NCI-H69 (cell line): ENCODE measurements around the gene CRELD2.
A peak's percentile ranks its signal among the peaks of the same experiment; 100 is the strongest.

Experiments
- DNase-seq: peaks from one replicate; lab custom pipeline; 2025; lab: John Stamatoyannopoulos, UW

CRELD2 gene

GRCh38 chr22:49887702-49888101, 30.7 kb upstream of the CRELD2 start:
- DNase-seq = no peak

GRCh38 chr22:49889071-49889470, 29.4 kb upstream of the CRELD2 start:
- no peak for DNase-seq

GRCh38 chr22:49892226-49892899, 26.1 kb upstream of the CRELD2 start:
- DNase-seq = no peak

GRCh38 chr22:49893025-49893424, 25.4 kb upstream of the CRELD2 start:
- no peak for DNase-seq

- DNase-seq = peak; percentile 48
These were observed 23.9 kb upstream of the CRELD2 start for GRCh38 chr22:49894322-49895054.

- no peak for DNase-seq
These were observed 22.2 kb upstream of the CRELD2 start for GRCh38 chr22:49896201-49896600.

- DNase-seq = no peak
These were observed 21.3 kb upstream of the CRELD2 start for GRCh38 chr22:49897015-49897684.

GRCh38 chr22:49899530-49899929, 18.9 kb upstream of the CRELD2 start:
- DNase-seq = no peak

GRCh38 chr22:49900441-49901230, 17.8 kb upstream of the CRELD2 start:
- no peak for DNase-seq

- DNase-seq = no peak
These were observed 17.0 kb upstream of the CRELD2 start for GRCh38 chr22:49901457-49901856.

GRCh38 chr22:49903322-49904039, 15.0 kb upstream of the CRELD2 start:
- peak; percentile 58 for DNase-seq

- DNase-seq = no peak
These were observed 14.4 kb upstream of the CRELD2 start for GRCh38 chr22:49904040-49904369.

GRCh38 chr22:49905465-49905864, 13.0 kb upstream of the CRELD2 start:
- no peak for DNase-seq

GRCh38 chr22:49906071-49906798, 12.2 kb upstream of the CRELD2 start:
- no peak for DNase-seq

GRCh38 chr22:49906799-49907290, 11.6 kb upstream of the CRELD2 start:
- no peak for DNase-seq

- no peak for DNase-seq
These were observed 10.6 kb upstream of the CRELD2 start for GRCh38 chr22:49907807-49908206.

- DNase-seq = no peak
These were observed 8.8 kb upstream of the CRELD2 start for GRCh38 chr22:49909476-49910205.

GRCh38 chr22:49910229-49911155, 7.9 kb upstream of the CRELD2 start:
- no peak for DNase-seq
